HG03439 (cell line): ENCODE data around the gene LNPK.
"Not testable (repeated sequence)": the region's sequence is repeated elsewhere in the genome, so short reads cannot be mapped to it uniquely, and the experiment has no call there.

Experiments used
- ATAC-seq: cut with Tn5 transposase; IDR thresholded peaks from one replicate; pipeline ENCODE4 v1.9.1; 2021; ENCODE audit warnings: mild to moderate bottlenecking, moderate library complexity; ENCODE audit not compliant: unreplicated experiment

The LNPK gene

DNA sequence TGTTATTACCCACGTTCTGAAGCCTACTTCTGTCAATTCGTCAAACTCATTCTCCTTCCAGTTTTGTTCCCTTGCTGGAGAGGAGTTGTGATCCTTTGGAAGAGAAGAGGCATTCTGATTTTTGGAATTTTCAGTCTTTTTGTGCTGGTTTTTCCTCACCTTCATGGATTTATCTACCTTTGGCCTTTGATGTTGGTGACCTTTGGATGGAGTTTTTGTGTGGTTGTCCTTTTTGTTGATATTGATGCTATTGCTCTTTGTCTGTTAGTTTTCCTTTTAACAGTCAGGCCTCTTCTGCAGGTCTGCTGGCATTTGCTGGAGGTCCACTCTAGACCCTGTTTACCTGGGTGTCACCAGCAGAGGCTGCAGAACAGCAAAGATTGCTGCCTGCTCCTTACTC lies 88.8 kb downstream of the LNPK start:
- ATAC-seq: not testable (repeated sequence)

DNA sequence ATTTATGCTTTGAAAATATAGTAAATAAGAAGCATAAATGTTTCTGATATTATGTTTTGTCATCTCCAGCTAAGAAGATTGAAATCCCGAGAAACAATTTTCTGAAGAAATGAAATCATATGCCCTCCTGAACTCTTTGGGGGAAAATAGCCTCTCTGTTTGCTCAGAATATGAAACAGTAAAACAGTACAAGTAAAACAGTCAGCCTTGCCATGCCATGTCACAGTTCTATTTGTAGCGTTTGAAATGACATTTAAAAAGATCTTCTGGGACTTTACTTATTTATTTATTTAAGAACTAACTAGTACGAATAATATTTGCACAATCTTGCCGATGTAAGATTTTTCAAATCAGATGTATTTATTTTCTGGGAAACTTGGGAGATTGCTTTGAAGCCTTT lies 98.0 kb downstream of the LNPK start:
- no peak for ATAC-seq

DNA sequence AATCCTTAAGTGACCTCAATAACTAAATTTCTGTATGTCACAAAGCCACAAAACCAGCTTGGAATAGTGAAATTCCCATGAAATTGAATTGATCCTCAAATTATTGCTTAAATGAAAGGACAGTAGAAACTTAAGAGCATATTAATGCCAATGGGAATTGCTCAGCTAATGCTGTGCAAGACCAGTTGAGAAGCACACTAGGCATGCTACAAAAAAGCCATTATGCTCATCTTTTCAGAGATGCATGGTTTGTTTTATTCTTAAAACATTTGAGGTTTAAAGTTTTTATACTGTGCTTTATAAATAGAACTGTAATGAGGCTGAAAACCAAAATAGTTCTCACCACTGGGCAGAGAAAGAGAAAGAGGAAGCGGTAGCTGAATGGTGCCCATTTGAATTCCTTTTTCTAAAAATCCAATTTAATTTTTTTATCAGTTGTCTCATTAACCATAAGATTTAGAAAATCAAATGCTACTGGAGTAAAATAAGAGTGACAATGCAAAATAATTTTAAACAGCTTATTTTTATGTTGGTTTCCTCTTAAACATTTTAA lies 98.6 kb downstream of the LNPK start:
- no peak for ATAC-seq

DNA sequence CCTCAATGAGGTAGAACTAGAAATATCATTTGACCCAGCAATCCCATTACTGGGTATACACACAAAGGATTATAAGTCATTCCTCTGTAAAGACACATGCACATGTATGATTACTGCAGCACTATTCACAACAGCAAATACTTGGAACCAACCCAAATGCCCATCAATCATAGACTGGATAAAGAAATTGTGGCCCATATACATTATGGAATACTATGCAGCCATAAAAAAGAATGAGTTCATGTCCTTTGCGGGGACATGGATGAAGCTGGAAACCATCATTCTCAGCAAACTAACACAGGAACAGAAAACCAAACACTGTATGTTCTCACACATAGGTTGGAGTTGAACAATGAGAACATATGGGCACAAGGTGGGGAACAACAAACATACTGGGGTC lies 106.1 kb downstream of the LNPK start:
- ATAC-seq: not testable (repeated sequence)

DNA sequence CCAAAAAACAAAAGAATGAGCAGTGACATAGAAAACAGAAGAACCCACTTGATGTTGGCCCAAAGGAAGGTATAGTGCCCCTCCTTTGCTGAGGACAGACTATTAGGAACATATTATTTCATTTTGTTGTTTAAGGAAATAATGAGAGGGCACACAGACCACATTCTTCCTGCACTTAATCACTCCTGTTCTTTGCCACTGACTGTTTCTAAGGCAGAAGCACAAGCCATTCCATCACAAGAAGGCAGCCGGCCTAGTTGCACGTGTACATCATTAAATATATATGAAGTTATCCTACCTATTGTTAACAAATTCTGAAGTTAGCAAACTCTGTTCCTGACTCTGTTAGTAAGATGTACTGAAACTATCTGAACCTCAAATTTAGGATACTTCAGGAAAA lies 110.0 kb downstream of the LNPK start:
- no peak for ATAC-seq

DNA sequence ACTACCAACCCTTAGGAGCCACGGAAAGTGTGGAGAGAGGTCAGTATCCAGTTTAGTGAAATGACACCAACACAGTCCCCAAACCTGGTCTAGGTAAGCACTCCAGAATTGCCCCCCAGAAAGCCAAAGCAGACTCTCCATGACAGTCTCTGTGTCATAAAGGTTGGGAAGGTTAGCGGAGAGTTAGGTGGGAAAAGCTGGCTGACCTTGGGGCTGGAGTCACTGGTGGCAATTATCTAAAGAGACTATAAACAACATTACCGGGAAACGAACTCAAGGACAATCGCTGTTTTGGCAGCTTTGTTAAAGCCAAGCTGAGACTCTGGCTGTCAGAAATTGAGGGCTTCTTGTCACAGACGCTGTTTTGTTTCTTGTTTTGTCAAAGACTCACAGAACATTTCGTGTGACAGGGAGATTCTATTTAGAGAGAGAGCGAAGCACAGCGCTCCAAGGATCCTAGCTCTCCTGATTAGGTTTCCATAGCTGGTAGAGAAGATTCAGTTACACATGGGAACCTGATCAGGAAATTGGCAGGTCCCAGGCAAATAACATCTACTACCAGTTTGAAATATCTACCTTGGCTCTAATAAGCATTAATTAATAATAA lies 111.3 kb downstream of the LNPK start:
- no peak for ATAC-seq

DNA sequence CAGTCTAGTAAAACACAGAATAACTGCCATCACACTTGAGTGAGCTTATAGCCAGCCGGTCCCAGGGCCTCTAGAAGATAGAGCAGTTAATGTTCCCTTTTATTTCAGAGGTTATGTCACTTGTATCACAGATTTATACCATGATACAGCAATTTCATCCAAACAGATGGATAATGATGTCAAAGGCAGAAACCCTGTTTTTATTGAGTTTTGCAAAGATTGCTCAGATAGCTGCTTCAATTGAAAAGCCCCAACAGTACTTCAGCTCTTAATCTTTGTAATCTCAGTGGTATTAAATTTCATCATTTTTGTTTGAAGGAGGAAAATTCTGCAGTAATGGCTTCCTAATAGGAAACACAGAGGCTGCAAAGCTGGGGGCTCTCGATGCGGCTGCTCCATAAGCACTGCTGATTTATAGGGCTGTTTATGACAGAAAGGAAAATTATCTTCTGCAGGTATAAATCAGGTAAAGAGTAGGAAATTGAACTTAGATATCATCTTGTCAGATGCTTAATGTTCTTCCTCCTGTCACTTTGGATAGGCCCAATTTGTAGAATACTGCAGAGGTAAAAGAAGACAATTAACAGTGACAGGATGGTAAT lies 112.3 kb downstream of the LNPK start:
- ATAC-seq: no peak

DNA sequence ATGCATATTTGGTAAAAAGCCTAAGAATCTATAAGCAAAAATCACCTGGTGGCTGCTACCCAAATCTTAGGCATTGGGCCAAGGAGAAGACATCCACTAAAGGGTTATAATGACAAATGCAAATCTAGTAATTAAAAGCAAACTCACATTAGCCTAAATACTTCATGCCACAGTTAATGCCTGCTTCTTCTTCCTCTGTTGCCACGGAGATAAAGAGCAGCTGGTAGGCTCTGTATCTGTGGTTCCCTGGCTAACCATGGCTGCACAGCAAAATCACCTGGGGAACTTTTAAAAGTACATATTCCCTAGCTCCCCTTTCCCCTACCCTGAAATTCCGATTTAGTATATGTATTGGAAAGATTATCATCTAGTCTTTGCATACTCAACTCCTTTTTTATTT lies 114.3 kb downstream of the LNPK start:
- ATAC-seq: no peak

DNA sequence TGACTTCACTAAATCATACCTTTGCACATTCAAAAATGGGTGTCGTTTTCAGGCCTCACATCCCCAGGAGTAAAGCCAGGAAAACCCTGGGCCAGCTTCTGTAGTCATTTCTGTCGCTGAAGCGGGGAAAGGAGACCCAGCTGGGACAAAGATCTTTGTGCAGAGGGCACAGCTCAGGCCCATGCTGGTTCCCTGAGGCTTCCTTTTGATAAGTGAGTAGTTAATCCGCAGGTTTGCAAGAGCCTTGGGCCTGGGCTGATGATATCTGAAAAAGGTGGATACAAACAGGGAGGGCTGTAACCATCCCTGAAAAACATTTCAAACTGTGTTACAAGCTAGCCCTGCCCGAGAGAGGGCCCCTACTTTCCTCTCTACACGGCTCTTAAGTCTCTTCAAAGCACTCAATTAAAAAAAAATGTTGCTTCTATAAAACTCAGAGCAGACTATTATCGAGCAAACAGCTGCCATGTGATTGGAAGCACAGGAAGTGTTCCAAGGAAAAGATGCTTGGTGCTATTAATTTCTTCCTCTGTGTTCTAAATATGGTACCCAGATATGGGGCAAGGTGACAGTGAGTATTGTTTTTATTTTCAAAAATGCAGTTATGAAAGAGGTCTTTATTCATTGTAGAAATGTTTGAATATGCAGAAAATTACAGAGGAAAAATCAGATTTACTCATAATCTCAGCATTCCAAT lies 117.2 kb downstream of the LNPK start:
- ATAC-seq: no peak

DNA sequence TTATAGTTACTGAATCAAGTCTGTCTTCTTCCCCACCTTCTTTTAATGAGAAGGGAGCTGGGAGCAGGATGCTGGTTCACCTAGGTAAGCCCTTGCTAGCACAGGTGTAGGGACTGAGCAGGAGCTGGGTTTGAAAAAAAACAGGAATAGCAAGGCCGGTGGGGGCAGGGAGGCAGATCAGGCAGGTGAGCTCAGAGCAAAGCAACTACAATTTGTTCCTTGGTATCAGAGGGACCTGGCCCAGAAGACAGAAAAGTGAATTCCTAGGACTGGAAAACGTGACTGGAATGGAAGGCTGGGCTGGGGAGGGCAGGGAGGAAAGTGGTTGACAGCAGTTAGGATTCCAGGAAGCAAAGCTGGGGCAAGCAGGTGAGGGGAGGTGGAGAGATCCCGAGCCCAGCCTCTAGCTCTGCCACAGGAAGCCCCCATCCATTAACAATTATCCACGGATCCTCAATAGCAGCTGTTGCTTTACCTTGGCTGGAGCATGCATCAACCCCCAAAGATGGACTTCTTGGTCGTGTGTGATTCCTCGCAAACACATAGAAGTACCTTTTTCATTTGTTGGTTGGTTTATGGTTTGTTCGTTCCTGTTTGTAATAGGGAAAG lies 118.4 kb downstream of the LNPK start:
- no peak for ATAC-seq

DNA sequence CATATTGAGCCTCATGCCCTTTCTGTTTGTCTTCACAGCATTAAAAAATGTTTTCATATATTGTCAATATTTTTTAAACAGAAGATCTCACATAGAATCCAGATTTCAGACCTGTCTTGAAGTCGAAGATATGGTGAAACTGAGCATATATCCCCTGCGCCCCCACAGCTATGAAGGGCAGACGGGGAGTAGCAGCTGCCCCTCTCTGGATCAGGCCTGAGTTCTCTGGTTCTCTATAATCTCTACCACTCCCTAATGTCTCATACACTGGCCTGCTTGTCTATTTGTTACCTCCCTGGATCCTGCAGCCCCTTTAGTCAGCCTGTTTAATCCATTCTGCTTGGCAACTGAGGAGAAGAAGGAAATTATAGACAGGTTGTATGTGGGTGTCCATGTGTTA lies 122.4 kb downstream of the LNPK start:
- no peak for ATAC-seq

DNA sequence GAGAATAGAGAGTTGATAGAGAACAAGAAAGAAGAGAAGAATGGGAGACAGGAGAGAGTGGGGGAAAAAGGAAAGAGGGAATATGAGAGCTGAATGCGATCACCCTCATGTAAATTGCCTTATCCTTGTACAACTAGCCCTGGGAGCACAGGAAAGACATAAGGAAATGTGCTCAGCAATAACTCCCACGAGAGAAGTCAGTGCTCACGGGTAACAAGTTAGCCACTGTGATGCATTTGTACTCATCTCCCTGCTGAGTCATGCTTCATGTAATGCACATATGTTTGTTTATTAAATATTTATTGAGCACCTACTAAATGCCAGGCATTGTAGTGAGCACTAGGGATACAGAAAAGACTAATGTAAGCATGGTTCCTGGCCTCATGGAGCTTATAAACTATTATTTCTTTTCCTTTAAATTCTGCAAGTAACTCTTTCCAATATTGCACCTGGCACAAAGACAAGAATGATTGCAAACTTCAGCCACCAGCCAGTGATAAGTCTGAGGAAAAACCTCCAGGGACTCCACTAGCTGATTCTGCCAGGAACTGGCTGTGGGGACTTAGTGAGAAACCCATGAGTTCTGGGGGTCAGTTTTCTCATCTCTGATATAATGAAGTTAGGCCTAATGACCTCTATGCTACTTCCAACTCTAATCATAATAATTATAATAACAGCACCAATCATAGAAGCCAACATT lies 124.1 kb downstream of the LNPK start:
- ATAC-seq: no peak

DNA sequence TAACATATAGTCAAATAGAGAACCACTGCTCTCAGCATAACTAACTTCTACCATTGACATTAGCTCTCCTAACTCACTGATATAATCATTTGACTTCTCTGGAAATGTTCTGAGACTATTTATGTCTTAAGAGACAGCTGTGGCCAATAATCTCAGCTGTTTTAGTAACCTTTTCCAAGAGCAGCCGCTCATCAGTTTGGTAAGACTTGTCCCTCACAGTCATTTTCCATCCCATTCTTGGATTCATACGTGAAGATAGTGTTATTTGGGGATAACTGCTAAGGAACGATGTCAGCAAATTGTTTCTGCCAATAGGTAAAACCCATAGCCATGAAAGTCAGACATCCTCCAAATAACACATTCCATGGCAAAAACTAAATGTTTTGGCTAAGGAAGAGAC lies 127.8 kb downstream of the LNPK start:
- no peak for ATAC-seq
